UCSD-AML1 (cell line): ENCODE data around the gene MTX2.
"Not testable (repeated sequence)": the region's sequence is repeated elsewhere in the genome, so short reads cannot be mapped to it uniquely, and the experiment has no call there.

ENCODE experiments used
- DNase-seq: peaks from one replicate; lab custom pipeline; 2025; ENCODE audit not compliant: unreplicated experiment; lab: John Stamatoyannopoulos, UW

MTX2 gene

DNA sequence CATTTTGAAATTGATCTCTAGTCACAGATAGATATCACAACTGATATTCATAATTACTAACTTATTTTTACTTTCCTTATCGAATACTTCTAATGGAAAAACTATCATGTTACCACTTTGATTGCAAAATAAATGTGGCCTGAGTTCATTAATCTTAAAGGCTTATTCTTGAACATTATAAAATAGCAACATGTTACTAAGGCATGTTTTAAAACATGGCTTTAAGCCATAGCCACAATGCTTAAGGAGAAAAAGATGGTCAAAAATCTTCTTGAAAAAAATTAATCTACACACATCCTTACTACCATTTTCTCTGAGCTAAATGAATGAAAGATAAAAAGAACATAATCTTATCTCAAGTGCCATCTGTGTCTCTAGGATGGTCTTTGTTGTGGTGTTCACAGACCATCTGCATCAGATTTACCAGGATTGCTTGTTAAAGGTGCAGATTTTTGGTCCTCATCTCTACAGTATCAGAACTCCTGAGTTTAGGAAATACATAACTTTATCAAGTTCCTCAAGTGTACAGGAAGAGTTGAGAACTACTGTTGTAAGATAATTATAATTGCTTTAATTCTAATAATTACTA, 15.3 kb downstream of the MTX2 start:
- DNase-seq = no peak

DNA sequence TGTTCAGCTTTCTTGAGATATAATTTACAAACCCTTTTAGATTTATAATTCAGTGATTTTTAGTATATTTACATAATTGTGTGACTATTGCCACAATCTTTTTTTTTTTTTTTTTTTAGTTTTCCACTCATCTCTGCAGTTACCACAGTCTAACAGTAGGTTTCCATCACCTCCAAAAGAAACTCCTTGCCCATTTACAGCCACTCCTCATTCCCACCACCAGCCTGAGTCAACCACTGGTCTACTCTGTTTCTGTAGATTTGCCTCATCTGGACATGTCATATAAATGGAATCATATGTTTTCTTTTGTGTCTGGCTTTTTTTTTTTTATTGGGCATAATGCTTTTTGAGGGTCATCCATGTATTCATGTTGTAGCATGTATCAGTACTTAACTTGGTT, 16.1 kb downstream of the MTX2 start:
- no peak for DNase-seq

DNA sequence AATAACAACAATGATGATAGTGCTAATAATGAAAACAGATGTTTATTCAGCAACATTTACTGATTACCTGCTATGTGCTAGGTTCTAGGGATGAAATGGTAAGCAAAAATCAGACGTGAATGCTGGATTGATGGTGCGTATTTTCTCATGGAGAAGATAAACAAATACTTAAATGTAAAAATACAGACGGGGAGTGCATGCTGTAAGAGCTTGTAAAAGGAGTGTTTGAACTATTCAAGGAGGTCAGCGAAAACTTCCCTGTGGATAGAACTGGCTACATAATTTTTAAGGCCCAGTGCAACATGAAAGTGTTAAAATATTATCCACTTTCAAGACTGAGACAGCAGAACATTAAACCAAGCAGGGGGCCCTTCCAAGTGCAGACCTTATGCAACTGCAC, 22.1 kb downstream of the MTX2 start:
- no peak for DNase-seq

DNA sequence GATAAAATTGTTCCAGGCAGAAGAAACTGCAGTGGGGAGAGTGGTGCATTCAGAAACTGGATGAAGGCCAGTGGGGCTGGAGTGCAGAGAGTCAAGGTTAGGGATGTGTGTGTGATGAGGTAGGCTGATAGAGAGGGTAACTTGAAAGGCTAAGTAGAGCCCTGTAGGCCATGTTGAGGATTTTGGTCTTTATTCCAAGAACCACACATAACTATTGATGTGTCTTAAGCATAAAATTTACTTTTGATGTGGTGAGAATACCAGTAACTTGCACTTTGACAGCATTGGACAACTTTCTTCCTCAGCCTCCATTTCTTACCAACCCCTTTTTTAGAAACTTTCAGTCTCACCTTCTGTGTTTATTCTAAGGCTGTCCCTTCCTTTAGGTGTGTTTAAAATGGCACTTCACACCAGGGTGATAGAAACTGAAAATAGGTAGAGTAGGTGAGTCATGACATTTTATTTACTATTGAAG, 22.6 kb downstream of the MTX2 start:
- DNase-seq = no peak

DNA sequence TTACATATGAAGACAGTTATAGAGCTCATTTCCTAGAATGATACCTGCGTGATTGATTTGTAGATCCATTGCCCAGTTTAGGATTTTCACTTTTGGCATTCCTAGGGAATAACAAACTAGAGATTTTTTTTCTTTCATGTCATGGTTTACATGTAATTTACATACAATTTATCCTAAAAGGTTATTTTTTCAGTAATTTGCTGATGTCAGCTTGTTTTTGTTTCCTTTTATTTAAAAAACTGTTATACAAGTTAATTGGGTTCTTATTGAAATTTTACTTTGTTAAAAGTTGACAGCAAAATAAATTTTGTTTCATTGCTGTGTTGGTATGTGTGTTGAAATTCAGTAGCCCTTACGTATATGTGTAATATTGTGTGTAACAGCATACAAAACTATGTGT, 23.4 kb downstream of the MTX2 start:
- DNase-seq = no peak

DNA sequence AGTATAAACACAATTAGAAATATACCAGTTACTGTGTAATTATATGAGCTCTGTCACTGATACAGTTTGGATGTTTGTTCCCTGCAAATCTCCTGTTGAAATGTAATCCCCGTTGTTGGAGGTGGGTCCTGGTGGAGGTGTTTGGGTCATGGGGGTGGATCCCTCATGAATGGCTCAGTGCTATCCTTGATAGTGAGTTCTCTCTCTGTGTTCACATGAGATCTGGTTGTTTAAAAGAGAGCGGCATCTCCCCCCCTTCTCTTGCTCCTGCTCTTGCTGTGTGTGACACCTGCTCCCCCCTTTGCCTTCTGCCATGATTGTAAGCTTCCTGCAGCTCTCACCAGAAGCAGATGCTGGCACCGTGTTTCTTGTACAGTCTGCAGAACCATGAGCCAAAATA, 24.1 kb downstream of the MTX2 start:
- DNase-seq = no peak

DNA sequence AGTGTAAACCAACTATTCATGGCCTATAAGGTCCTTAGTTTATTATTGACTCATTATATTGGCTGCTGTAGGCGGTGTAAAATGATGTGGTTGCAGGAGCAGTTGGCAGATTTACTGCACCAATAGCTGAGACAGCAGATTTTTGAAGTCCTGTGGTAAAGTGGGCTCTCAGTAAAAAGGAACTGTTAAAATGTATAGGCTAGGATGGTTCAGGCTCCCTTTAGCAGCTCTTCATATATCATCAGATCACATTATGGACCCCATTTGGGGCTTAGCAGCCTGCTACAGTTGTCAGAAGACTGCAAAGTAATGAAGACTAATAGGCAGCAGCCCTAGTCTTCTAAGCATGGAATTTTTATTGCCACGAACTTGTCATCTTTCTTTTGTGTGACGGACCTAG, 27.8 kb downstream of the MTX2 start:
- no peak for DNase-seq

DNA sequence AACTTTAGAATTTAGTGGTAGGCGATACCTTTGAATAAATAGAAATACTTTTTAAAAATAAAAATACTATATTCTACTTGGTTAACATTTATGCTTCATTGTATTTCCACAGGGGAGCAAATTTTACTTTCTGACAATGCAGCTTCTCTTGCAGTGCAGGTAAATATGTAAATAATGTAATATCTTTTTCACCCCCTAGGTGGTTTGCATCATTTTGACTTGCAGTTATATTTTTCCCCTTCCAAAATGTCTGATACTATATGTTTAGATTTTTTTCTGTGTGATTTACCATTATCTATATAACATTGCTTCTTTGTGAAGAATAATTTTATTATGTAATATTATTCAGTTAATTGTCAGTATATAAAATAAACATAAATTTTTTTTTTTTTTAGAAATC, 28.5 kb downstream of the MTX2 start:
- DNase-seq = no peak

DNA sequence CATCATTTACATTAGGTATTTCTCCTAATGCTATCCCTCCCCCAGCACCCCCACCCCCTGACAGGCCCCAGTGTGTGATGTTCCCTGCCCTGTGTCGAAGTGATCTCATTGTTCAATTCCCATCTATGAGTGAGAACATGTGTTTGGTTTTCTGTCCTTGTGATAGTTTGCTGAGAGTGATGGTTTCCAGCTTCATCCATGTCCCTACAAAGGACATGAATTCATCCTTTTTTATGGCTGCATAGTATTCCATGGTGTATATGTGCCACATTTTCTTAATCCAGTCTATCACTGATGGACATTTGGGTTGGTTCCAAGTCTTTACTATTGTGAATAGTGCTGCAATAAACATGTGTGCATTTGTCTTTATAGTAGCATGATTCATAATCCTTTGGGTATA, 36.8 kb downstream of the MTX2 start:
- not testable (repeated sequence) for DNase-seq

DNA sequence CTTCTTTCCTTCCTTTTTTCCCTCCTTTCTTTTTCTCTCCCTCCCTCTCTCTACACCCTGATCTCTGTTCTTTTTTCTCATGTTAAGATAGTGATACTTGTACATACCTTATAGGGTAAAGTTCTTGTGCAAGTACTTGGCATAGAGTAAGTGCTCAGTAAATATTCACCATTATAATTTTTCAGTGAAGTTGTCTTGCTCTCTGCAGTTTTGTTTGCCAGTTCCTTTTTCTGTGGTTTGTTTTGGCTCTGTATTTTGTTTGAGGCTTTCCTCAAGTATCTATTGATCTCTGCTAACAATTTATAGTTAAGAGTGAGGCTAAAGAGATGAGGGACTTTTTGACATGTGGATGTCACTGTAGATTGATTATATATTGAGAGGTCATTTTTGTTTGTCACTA, 48.0 kb downstream of the MTX2 start:
- DNase-seq = no peak

DNA sequence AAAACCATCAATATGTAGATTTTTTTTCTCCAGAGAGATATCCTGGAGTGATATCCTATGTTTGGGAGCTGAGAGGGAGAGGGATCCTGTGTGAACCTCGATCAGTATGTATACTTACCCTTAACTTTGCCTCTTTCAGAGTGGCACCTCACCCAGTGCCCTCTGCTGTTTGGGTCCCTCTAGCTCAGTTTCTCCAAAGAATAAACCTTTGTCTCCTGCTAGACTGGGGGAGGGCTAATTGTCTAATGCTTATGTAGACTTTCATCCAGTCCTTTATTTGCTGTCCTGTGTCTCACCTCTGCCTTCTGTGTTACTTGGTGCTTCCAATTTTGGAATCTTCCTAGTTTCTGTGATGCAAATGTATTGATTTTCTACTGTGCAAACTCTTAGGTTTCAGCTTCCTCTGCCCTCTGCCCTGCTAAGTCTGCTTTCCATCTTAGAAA, 48.4 kb downstream of the MTX2 start:
- no peak for DNase-seq

DNA sequence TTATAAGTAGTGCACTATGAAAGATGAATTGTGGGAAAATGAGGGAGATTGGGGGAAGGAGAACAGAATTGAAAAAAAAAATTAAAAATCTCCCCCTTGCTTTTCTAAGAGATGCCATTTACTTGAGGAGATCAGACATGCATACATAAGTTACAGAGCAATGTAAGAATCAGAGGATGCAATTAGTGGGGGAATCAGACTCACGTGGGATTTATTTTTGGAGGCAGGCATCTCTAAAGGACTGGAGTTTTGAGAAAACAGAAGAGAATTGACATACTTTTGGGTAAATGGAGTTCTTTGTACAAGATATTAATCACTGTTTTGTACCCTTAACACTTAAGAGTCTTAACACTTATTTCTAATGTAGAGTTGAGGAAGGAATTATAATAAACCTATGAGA, 52.7 kb downstream of the MTX2 start:
- DNase-seq = no peak

DNA sequence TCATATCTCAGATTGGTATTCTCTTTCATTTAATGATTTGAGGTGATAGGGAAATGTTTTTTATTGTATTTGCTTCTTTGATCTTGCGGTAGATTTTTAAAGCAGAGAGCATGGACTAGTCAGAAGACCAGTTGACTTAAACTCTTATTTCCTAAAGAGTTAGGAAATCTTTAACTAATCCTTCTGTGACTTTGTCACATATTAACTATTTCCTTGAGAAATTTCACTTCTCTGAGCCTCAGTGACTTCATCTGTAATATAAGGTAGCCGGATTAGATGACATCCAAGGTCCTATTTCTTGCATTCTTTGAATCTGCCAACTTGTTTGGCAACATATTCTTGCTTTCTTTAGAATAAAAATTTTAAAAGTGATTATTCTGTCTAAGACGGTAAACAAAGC, 55.6 kb downstream of the MTX2 start:
- DNase-seq = no peak

DNA sequence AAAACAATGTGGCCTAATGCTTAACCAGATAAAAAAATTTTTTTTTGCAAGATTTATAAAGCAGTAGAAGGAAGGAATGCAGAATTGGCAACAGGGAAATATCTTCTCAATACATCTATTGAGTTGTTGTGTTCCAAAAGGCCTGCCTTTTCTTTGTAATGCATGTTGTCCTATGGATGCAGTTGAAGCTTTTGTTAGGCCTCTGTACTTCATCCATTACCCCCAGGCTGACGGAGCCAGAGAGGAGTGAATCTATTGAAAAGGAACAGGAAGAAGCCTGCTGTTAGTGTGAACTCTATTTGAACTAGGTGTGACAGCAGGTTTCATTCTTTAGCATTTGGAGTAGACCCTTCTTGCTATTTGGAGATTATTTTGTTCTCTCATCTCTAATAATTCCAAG, 56.5 kb downstream of the MTX2 start:
- no peak for DNase-seq

DNA sequence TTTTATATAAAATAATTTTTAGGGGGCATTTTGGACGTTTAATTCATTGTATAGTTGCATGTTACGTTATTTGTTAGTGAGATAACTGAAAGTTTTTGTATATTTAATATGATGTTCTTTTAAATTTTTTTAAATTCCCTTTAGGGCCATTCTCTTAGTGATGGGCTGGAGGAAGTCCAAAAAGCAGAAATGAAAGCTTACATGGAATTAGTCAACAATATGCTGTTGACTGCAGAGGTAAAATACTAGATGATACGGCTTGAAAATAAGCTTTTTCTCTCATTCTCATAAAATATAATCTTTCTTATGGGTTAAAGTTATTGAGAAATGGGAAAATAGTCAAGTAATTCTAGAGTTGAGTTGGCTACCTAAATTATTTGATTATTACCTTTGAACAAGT, 58.9 kb downstream of the MTX2 start:
- no peak for DNase-seq

DNA sequence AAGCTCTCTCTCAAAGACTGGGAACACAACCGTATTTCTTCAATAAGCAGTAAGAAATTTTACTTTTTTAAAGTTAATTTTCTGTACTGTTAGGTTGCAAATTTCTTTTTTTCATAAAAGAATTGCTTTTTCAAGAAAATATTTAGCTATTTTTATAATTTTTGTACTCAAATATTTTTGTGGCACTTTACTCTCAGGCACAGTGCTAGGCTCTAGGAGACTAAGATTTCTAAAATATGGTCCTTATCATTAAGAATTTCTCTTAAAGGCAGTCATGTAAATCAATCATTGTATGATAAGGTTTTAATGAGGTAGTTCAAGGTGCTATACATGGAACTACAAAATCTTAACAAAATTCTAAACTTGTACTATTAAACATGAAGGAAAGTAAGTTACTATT, 61.4 kb downstream of the MTX2 start:
- DNase-seq = no peak

DNA sequence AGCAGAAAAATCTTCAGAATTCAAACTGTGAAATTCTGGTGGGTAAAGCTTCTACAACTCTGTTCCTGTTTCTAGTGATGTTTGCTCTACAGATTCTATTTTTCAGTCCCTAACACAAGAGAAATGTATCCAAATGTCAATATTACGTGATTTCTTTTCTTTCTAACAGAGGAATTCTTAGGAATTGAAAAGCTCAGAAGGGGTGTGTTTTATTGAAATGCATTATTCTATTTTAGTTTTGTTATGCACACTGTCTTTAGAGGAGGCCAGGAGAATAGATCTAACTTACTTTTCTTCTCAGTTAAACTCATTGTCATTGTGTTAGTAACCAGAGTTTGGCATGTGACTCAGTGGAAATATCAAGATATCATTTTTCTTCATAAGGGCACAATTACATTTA, 62.4 kb downstream of the MTX2 start:
- DNase-seq = no peak

DNA sequence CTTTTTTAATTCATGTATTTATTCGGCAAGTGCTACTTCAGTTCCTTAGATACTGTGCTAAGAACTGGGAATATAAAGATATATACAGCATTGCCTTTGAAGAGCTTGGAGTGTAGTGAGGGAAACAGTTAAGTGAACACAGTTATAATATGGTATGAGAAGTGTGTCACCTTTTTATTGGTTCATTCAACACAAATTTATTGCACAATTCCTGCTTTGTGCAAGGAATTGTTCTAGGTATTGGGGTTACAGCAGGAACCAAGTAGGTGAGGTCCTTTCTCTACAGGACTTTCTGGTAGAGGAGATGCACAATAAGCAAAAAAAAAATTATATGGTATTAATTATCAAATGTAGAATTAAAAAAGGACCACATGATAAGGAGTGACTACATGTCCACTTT, 65.5 kb downstream of the MTX2 start:
- no peak for DNase-seq

DNA sequence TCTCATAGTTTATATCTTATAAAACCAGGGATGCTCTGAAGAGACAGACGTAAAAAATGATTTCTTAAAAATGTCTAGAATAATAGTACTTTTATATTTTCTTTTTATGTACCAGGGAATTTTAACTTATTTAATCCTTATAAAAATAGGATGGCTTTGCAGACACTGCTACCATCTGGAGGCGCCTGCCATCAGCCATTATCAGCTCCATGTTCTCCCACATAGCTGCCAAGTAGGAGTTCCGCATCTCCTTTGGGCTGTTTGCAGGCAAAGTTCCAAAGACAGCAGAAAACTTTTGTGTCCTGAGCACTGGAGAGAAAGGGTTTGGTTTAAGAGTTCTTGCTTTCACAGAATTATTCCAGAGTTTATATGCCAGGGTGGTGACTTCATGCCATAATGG, 69.2 kb downstream of the MTX2 start:
- no peak for DNase-seq

DNA sequence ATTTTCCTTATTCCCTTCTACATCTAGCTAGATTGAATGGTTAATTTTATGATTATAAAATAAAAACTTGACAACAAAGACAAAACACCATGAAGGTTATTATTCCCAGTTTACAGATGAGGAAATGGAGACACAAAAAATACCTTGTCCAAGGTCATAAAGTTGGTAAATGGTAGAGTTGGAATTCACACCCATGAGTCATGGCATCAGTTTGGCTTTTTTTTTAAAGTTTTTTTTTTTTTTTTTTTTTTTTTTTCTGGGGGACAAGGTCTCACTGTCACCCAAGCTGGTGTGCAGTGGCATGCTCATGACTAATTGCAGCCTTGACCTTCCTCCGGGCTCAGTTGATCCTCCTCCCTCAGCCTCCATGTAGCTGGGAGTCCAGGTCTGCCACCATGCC, 70.0 kb downstream of the MTX2 start:
- DNase-seq = no peak

DNA sequence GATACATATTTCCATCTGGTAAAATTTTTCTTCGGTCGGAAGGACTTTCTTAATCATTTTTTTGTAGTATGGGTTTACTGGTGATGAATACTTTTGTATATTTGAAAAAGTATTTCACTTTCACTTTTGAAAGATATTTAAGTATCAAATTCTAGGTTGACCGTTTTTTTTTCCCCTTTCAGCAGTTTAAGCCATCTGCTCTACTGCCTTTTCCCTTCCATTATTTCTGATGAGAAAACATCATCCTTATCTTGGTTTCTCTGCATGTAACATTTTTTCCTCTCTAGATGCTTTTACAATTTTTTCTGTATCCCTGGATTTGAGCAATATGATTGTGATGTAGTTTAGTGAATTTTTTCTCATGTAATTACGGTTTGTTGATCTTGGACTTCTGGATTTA, 87.0 kb downstream of the MTX2 start:
- DNase-seq = no peak

DNA sequence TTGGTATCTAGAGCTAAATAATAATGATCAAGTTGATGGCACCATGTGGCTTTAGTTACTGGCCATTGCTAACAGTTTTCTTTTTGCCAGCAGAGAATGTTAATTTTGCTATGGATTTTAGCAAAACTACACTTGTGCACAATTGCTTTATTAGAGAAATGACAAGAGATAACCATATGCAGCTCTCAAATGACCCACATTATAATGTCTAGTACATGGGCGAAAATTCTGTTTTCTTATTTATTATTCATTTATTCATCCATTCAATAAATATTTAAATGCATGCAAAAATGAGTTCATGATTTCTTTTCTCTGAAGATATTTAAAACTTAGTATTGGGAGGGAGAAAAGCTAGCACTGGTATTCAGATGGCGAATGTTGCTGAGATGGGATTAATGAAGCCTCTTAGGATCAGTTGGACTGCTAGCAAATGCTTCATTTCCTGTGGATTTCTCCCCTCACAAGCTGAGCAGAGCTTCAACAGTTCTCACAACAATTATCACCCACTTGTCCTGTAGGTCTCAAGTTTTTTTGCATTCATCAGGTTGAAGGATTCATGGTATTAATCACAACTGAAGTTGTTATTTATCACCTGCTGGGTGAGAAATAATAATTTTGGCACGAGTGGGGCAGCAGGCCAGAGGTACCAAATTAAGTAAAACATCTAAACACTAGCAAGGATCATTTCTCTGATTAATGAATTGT, 95.2 kb downstream of the MTX2 start:
- no peak for DNase-seq

DNA sequence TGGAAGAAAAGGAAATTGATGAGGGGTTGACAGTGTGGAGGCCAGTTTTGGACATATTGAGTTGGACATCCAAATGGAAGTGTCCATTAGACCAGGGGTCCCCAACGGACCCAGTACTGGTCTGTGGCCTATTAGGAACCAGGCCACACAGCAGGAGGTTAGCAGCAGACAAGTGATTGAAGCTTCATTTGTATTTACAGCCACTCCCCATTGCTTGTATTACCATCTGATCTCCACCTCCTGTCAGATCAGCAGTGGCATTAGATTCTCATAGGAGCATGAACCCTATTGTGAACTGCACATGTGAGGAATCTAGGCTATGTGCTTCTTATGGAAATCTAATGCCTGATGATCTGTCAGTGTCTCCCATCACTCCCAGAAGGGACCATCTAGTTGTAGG, 99.1 kb downstream of the MTX2 start:
- no peak for DNase-seq
